ENCODE results near the gene CALHM4. TPM values are rescaled to one million over a fixed set of nuclear protein-coding genes. Genes with fewer than 3 reads are reported as not detected.

CALHM4 gene
- total and polyA plus RNA-seq, 2 experiments from 2014 or later, result not detected

- in situ Hi-C loops (cut with MboI), result no loop called here
- Histone ChIP-seq H3F3A (ENCODE audit: insufficient read depth) (peaks cover 17% of the 10 kb centered on the region), H3K4me1 (ENCODE audit: insufficient read depth) (peaks cover 20% of the 10 kb centered on the region), H4K20me1 (ENCODE audit: insufficient read depth) (no peaks in the 10 kb centered on the region), H3K9ac (peak overlapping the region; percentile 87), H3K9me2 (ENCODE audit: insufficient read depth) (no peaks in the 10 kb centered on the region), H3K79me2 (ENCODE audit: insufficient read depth) (peaks cover 38% of the 10 kb centered on the region), H3K4me2 (ENCODE audit: unreplicated experiment) (peak overlapping the region; percentile 96), H3K27me3 (replicated peaks; ENCODE audit: insufficient read depth) (no peaks in the 10 kb centered on the region), H3K36me3 (ENCODE audit: low read depth) (no peaks in the 10 kb centered on the region), H2AFZ (peak overlapping the region; percentile 92), H3K4me3 (peak overlapping the region; percentile 79), H3K27ac (peak overlapping the region; percentile 92), H3K9me3 (ENCODE audit: low read depth) (no peaks in the 10 kb centered on the region)
- peak; percentile 46 for DNase-seq
- TF ChIP-seq EZH2 (IDR thresholded peaks at IDR 0.05; ENCODE audit: insufficient read depth, poor library complexity, severe bottlenecking) (no peak), EZH2phosphoT487 (IDR thresholded peaks at IDR 0.05; ENCODE audit: insufficient read depth, low read depth) (no peak)
- whole genome bisulfite sequencing, 2 experiments (ENCODE audit: low coverage in 1 of 2, low lambda C conversion rate in 2 of 2, missing lambda C conversion rate in 2 of 2), result 15 to 16% methylated on average over 4 of the region's 4 CpGs
These were observed 41.4 kb upstream of the CALHM4 start for GRCh38 chr6:116512111-116512559.

- Histone ChIP-seq H3K9me3 (ENCODE audit: low read depth) (no peaks in the 10 kb centered on the region), H3K9ac (peak overlapping the region; percentile 87), H3K4me1 (ENCODE audit: insufficient read depth) (peaks cover 14% of the 10 kb centered on the region), H3F3A (ENCODE audit: insufficient read depth) (peaks cover 17% of the 10 kb centered on the region), H2AFZ (peak overlapping the region; percentile 92), H3K27me3 (replicated peaks; ENCODE audit: insufficient read depth) (no peaks in the 10 kb centered on the region), H3K4me3 (peak overlapping the region; percentile 79), H3K27ac (peak overlapping the region; percentile 92), H3K79me2 (ENCODE audit: insufficient read depth) (peaks cover 38% of the 10 kb centered on the region), H3K4me2 (ENCODE audit: unreplicated experiment) (peak overlapping the region; percentile 96), H4K20me1 (ENCODE audit: insufficient read depth) (no peaks in the 10 kb centered on the region), H3K36me3 (ENCODE audit: low read depth) (no peaks in the 10 kb centered on the region), H3K9me2 (ENCODE audit: insufficient read depth) (no peaks in the 10 kb centered on the region)
- in situ Hi-C loops (cut with MboI), result no loop called here
- DNase-seq, result peak; percentile 48
- TF ChIP-seq EZH2 (IDR thresholded peaks at IDR 0.05; ENCODE audit: insufficient read depth, poor library complexity, severe bottlenecking) (no peak), EZH2phosphoT487 (IDR thresholded peaks at IDR 0.05; ENCODE audit: insufficient read depth, low read depth) (no peak)
These were observed 40.8 kb upstream of the CALHM4 start for GRCh38 chr6:116512734-116513133.

DNA sequence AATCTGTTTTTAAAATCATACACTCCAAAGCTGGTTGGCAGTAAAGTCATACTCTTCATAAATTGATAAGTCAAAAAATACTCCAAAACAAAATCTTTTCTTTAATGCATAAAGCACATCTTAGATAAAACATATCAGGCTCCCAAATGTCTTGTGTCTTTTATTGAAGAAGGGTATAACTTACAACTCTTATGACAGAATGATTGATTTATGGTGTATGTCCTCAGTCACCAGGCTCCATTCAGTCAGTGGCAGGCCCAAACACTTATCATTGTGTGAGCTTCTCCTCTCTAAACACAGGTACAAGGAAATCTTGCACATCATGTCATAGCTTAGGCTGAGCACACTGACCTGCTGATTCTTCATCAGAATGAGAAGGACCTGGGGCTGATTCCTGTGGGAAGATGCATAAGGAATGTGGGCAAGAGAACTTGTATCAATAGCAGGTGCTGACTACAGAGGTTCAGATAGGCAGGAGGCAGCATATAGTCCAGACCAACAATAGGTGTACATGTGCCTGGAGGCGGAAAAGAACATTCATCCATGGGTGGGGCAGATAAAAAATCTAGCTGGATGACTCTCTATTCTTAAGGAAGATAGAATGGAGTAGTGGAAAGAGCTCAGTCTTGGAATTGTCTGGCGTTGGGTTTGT is 40.2 kb upstream of the CALHM4 start:
- Histone ChIP-seq H3K9me3 (ENCODE audit: low read depth) (no peaks in the 10 kb centered on the region), H3K36me3 (ENCODE audit: low read depth) (no peaks in the 10 kb centered on the region), H3K4me2 (ENCODE audit: unreplicated experiment) (peak overlapping the region; percentile 96), H3K9me2 (ENCODE audit: insufficient read depth) (no peaks in the 10 kb centered on the region), H2AFZ (peak overlapping the region; percentile 92; the same call in 1 of the 2 replicates), H3K27ac (peak overlapping the region; percentile 92; the same call in 1 of the 2 replicates), H3K79me2 (ENCODE audit: insufficient read depth) (peaks cover 38% of the 10 kb centered on the region), H3F3A (ENCODE audit: insufficient read depth) (peaks cover 17% of the 10 kb centered on the region), H3K4me3 (peak overlapping the region; percentile 79), H4K20me1 (ENCODE audit: insufficient read depth) (no peaks in the 10 kb centered on the region), H3K4me1 (ENCODE audit: insufficient read depth) (peaks cover 13% of the 10 kb centered on the region), H3K27me3 (replicated peaks; ENCODE audit: insufficient read depth) (no peaks in the 10 kb centered on the region), H3K9ac (peak overlapping the region; percentile 87)
- peak; percentile 23 for DNase-seq
- TF ChIP-seq EZH2phosphoT487 (IDR thresholded peaks at IDR 0.05; ENCODE audit: insufficient read depth, low read depth), result no peak
- TF ChIP-seq EZH2 (IDR thresholded peaks at IDR 0.05; ENCODE audit: insufficient read depth, poor library complexity, severe bottlenecking), result no peak
- in situ Hi-C loops (cut with MboI), result no loop called here
- WGBS, 2 experiments (ENCODE audit: low coverage in 1 of 2, low lambda C conversion rate in 2 of 2, missing lambda C conversion rate in 2 of 2), result 93 to 95% methylated on average over 2 of the region's 2 CpGs

- Histone ChIP-seq H3K79me2 (ENCODE audit: insufficient read depth) (peaks cover 38% of the 10 kb centered on the region), H3K9ac (no peak overlapping the region), H3K9me3 (ENCODE audit: low read depth) (no peaks in the 10 kb centered on the region), H3K36me3 (ENCODE audit: low read depth) (no peaks in the 10 kb centered on the region), H2AFZ (no peak overlapping the region), H3K4me2 (ENCODE audit: unreplicated experiment) (peak overlapping the region; percentile 96), H3K27me3 (replicated peaks; ENCODE audit: insufficient read depth) (no peaks in the 10 kb centered on the region), H4K20me1 (ENCODE audit: insufficient read depth) (no peaks in the 10 kb centered on the region), H3K27ac (no peak overlapping the region), H3F3A (ENCODE audit: insufficient read depth) (peaks cover 17% of the 10 kb centered on the region), H3K9me2 (ENCODE audit: insufficient read depth) (no peaks in the 10 kb centered on the region), H3K4me1 (ENCODE audit: insufficient read depth) (peaks cover 13% of the 10 kb centered on the region), H3K4me3 (no peak overlapping the region)
- WGBS, 2 experiments (ENCODE audit: low coverage in 1 of 2, low lambda C conversion rate in 2 of 2, missing lambda C conversion rate in 2 of 2), result 92 to 94% methylated on average over 4 of the region's 4 CpGs
- in situ Hi-C loops (cut with MboI), result no loop called here
- TF ChIP-seq EZH2 (IDR thresholded peaks at IDR 0.05; ENCODE audit: insufficient read depth, poor library complexity, severe bottlenecking) (no peak), EZH2phosphoT487 (IDR thresholded peaks at IDR 0.05; ENCODE audit: insufficient read depth, low read depth) (no peak)
- no peak for DNase-seq
These were observed 39.4 kb upstream of the CALHM4 start for GRCh38 chr6:116514111-116514510.

Measured in GM23248 (cell line).